Brain microvascular endothelial cell (primary cell): ENCODE measurements around the gene TLR3.
"Not testable (repeated sequence)": the region's sequence is repeated elsewhere in the genome, so short reads cannot be mapped to it uniquely, and the experiment has no call there.

Experiments used
- DNase-seq: peaks from one replicate; pipeline ENCODE4 v3.0.0-alpha.2; 2020
- H3K27ac ChIP-seq: fragments of 250-450 bp; sonication (Bioruptor Pico); 2 replicates; pipeline ENCODE4 v1.5.1; 2020; ENCODE audit warnings: mild to moderate bottlenecking, moderate library complexity
- H3K27me3 ChIP-seq: fragments of 250-450 bp; sonication (Bioruptor Pico); replicated peaks from 2 replicates; pipeline ENCODE4 v1.5.1; 2020; ENCODE audit warnings: mild to moderate bottlenecking
- H3K36me3 ChIP-seq: fragments of 250-450 bp; sonication (Bioruptor Pico); replicated peaks from 2 replicates; pipeline ENCODE4 v1.5.1; 2020; ENCODE audit warnings: mild to moderate bottlenecking
- H3K4me3 ChIP-seq: 2 replicates; pipeline ENCODE4 v1.5.1; 2011; ENCODE audit warnings: low read depth, mild to moderate bottlenecking, control low read depth, low read length, moderate library complexity
- in situ Hi-C: cut with HindIII; loops from 2 replicates; pipeline ENCODE4 v1.10.0; 2017; ENCODE audit warnings: low sequenced_read_pairs, low pct_ligation_motif_present
- TF ChIP-seq, protein P1 (sequence below): IDR thresholded peaks from 2 replicates; pipeline ENCODE4 v1.5.1; 2011; ENCODE audit warnings: low read depth, mild to moderate bottlenecking, moderate library complexity, low read length, control low read depth, inconsistent platforms; ENCODE audit errors: missing control alignments

TLR3 gene

DNA sequence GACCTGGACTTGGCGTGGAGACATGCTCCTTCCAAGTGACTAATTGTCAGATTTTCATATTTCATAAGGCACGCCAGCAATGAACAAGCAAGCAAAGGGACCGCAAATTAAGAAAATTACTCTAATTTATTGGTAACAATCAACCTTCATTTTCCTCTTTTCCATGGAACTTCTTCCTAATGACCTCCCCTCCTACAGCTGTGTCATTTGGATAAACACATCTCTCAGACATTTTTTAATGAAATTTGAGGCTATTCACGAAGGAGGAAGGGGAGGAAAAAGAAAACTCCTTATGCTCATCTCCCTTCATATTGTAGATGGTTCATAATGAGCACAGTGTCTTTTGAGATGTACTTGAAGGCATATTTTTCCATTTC lies 38.6 kb upstream of the TLR3 start:
- DNase-seq, result no peak
- H3K36me3 ChIP-seq, result no peaks in the 10 kb centered on the region
- H3K27ac ChIP-seq, result peak overlapping the region; percentile 71
- H3K4me3 ChIP-seq, result no peak overlapping the region
- in situ Hi-C loops, result no loop called here
- TF ChIP-seq, protein P1, sequence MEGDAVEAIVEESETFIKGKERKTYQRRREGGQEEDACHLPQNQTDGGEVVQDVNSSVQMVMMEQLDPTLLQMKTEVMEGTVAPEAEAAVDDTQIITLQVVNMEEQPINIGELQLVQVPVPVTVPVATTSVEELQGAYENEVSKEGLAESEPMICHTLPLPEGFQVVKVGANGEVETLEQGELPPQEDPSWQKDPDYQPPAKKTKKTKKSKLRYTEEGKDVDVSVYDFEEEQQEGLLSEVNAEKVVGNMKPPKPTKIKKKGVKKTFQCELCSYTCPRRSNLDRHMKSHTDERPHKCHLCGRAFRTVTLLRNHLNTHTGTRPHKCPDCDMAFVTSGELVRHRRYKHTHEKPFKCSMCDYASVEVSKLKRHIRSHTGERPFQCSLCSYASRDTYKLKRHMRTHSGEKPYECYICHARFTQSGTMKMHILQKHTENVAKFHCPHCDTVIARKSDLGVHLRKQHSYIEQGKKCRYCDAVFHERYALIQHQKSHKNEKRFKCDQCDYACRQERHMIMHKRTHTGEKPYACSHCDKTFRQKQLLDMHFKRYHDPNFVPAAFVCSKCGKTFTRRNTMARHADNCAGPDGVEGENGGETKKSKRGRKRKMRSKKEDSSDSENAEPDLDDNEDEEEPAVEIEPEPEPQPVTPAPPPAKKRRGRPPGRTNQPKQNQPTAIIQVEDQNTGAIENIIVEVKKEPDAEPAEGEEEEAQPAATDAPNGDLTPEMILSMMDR, result no peak
- no peaks in the 10 kb centered on the region for H3K27me3 ChIP-seq

DNA sequence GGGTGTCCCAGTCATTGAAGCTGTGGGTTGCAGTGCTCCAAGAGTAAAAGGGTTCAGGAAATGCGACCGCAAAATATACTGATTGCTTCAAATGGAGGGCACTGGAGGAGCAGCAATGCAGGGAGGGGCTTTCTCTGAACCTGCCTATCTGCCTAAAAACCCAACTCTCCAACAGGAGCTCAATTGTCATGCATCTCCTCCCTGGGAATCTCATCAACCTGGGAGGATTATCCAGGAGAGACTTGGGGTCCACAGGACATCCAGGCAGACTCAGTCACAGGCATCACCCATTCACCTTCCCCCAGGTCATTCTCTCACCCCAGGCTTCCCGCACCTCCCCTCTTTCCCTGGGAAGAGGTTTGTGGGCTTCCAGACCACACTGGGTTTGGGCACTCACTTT lies 38.2 kb upstream of the TLR3 start:
- TF ChIP-seq, protein P1, result no peak
- H3K27me3 ChIP-seq, result no peaks in the 10 kb centered on the region
- no peak for DNase-seq
- H3K36me3 ChIP-seq, result no peaks in the 10 kb centered on the region
- in situ Hi-C loops, result no loop called here
- peak overlapping the region; percentile 71 for H3K27ac ChIP-seq
- no peak overlapping the region for H3K4me3 ChIP-seq

DNA sequence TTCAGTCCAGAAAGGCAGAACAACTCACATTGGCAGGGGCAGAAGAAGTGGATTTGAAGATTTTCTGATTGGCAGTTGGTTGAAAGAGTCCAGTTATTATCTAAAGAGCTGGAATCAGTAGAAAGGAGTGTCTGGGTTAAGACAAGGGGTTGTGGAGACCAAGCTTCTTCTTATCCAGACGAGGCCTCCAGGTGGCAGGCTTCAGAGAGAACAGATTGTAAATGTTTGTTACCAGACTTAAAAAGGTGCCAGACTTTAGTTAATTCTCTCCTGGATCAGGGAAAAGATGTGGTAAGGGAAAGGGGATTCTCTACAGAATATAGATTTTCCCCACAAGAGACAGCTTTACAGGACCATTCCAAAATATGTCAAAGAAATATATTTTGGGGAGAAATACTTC lies 36.7 kb upstream of the TLR3 start:
- in situ Hi-C loops, result no loop called here
- no peak for DNase-seq
- TF ChIP-seq, protein P1, result peak; percentile 47
- H3K36me3 ChIP-seq, result no peaks in the 10 kb centered on the region
- H3K27me3 ChIP-seq, result no peaks in the 10 kb centered on the region
- H3K27ac ChIP-seq, result no peak overlapping the region
- H3K4me3 ChIP-seq, result no peak overlapping the region

DNA sequence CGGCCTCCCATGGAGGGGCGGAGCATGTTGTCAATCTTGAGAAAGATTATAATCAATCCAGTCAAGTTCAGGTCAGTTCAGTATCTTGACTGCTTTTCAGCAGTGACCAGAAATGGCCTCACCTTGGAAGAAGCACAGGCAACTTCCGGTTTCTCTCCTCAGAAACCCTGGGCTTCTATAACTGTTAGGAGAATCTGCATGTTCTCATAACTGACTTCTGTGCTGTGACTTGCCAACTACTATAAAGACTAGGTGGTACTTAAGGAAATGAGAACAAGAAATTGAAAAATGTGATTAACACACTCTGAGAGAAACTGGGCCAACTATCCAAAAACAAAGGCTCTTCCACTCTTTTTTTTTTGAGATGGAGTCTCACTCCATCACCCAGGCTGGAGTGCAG lies 35.9 kb upstream of the TLR3 start:
- in situ Hi-C loops, result no loop called here

DNA sequence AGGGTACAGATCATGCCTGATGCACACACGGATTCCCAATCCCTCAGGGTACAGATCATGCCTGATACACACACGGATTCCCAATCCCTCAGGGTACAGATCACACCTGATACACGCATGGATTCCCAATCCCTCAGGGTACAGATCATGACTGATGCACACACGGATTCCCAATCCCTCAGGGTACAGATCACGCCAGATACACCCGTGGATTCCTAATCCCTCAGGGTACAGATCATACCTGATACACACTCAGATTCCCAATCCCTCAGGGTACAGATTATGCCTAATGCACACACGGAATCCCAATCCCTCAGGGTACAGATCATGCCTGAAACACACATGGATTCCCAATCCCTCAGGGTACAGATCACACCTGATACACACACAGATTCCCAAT lies 34.3 kb upstream of the TLR3 start:
- DNase-seq, H3K36me3 ChIP-seq, H3K27ac ChIP-seq, H3K4me3 ChIP-seq, H3K27me3 ChIP-seq, in situ Hi-C loops: not testable (repeated sequence)

More for the DNA sequence above, 35.9 kb upstream of the TLR3 start:
- TF ChIP-seq, protein P1, result no peak
- no peak for DNase-seq
- Histone ChIP-seq H3K27ac (no peak overlapping the region), H3K4me3 (no peak overlapping the region), H3K27me3 (no peaks in the 10 kb centered on the region), H3K36me3 (no peaks in the 10 kb centered on the region)

DNA sequence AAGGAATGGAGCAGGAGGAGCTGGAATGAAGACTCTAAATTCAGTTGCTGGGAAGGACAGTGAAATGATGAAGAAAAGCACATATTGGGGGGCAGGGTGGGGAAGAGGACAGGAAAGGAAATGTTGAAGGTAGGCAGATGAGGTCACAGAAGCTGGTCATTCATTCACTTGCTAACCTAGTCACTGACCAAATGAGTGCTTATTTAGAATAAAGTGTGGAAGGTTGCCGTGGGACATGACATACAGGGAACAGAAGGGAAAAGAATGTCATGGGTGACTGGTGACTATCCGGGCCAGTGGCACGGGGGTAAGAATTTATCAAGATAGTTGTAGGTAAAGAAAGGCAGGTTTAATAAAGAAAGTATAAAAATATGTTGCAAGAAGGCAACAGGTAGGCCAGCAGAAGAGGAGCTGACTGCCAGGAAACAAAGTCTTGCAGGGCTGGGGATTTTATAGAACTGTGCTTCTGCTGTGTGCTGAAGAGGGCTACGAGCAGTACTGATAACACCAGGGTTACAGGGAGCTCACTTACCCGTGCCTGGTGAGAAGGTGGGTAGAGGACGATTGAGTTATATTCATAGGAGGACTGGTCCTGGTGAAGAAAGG lies 31.9 kb upstream of the TLR3 start:
- H3K27me3 ChIP-seq, result no peaks in the 10 kb centered on the region
- H3K27ac ChIP-seq, result no peak overlapping the region
- H3K4me3 ChIP-seq, result no peak overlapping the region
- DNase-seq, result no peak
- H3K36me3 ChIP-seq, result no peaks in the 10 kb centered on the region
- TF ChIP-seq, protein P1, result no peak
- in situ Hi-C loops, result no loop called here
